ENCODE measurements around the gene ERN2.

DNA sequence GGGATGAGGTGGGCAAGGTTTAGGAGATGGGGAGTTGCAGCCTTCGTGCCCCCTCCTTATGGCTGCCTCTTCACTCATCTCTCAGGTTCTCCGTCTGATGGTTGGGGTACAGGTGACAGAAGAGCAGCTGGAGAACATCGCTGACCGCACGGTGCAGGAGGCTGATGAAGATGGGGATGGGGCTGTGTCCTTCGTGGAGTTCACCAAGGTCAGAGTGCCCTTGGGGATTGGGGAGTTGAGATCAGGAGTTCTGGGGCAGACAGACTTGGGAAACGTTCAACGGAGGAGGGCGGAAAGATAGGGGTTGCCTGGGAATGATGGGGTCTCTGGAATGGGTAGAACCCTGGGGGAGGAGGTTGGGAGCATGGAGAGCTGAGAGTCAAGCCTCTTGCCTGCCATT lies 44.1 kb upstream of the ERN2 start:
- TF ChIP-seq, protein P1, sequence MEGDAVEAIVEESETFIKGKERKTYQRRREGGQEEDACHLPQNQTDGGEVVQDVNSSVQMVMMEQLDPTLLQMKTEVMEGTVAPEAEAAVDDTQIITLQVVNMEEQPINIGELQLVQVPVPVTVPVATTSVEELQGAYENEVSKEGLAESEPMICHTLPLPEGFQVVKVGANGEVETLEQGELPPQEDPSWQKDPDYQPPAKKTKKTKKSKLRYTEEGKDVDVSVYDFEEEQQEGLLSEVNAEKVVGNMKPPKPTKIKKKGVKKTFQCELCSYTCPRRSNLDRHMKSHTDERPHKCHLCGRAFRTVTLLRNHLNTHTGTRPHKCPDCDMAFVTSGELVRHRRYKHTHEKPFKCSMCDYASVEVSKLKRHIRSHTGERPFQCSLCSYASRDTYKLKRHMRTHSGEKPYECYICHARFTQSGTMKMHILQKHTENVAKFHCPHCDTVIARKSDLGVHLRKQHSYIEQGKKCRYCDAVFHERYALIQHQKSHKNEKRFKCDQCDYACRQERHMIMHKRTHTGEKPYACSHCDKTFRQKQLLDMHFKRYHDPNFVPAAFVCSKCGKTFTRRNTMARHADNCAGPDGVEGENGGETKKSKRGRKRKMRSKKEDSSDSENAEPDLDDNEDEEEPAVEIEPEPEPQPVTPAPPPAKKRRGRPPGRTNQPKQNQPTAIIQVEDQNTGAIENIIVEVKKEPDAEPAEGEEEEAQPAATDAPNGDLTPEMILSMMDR (IDR thresholded peaks at IDR 0.05; ENCODE audit: low read depth, low read length): no peak
- no peak for TF ChIP-seq EZH2phosphoT487 (IDR thresholded peaks at IDR 0.05; ENCODE audit: low read depth)
